ENCODE measurements around the gene HGFAC. TPM values are rescaled to one million over a fixed set of nuclear protein-coding genes. Genes with fewer than 3 reads are reported as not detected.
"Not testable (repeated sequence)": the region's sequence is repeated elsewhere in the genome, so short reads cannot be mapped to it uniquely, and the experiment has no call there.

HGFAC gene
- total RNA-seq, 1 donor: not detected

DNA sequence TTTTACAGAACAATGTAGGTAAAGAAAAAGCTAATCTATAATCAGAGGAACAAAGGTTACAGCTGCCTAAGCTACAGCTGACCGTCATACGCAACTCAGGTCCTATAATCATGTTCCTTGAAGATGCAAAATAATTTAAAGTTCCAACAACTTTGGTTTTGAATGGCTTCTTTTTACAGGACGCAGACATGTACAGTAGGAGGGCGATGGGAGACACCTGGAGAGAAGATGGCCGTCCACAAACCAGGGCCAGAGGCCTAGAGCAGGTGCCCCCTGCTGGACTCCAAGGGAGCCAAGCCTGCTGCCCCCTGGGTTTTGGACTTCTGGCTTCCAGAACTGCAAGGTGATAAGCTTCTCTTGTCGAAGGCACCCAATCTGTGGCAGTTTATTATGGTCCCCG, 10.6 kb downstream of the HGFAC start:
- H3K4me3 ChIP-seq (ENCODE audit: low read depth, low read length): no peak overlapping the region
- TF ChIP-seq, protein P1, sequence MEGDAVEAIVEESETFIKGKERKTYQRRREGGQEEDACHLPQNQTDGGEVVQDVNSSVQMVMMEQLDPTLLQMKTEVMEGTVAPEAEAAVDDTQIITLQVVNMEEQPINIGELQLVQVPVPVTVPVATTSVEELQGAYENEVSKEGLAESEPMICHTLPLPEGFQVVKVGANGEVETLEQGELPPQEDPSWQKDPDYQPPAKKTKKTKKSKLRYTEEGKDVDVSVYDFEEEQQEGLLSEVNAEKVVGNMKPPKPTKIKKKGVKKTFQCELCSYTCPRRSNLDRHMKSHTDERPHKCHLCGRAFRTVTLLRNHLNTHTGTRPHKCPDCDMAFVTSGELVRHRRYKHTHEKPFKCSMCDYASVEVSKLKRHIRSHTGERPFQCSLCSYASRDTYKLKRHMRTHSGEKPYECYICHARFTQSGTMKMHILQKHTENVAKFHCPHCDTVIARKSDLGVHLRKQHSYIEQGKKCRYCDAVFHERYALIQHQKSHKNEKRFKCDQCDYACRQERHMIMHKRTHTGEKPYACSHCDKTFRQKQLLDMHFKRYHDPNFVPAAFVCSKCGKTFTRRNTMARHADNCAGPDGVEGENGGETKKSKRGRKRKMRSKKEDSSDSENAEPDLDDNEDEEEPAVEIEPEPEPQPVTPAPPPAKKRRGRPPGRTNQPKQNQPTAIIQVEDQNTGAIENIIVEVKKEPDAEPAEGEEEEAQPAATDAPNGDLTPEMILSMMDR (IDR thresholded peaks at IDR 0.05; ENCODE audit: insufficient read depth, low read length): peak; percentile 25
- DNase-seq (ENCODE audit: low read depth): no peak

DNA sequence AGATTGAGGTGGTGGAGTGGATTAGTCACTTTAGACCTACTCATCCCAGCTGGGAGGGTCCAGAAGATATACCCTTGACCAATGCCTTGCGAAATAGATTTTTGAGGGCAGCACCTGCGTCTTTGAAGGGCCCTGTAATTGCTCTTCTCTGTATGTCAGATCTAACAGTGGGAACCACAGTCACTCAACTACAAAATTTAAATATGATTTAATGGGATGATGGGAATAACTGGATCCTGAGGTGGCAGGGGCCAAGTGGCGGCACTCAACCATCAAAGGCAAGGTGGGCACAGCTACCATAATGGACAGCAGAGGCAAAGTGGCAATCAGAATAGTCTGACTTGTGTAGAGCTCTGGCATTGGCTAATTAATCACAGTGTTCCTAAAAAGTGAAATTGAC, 13.8 kb downstream of the HGFAC start:
- not testable (repeated sequence) for DNase-seq (ENCODE audit: low read depth)

DNA sequence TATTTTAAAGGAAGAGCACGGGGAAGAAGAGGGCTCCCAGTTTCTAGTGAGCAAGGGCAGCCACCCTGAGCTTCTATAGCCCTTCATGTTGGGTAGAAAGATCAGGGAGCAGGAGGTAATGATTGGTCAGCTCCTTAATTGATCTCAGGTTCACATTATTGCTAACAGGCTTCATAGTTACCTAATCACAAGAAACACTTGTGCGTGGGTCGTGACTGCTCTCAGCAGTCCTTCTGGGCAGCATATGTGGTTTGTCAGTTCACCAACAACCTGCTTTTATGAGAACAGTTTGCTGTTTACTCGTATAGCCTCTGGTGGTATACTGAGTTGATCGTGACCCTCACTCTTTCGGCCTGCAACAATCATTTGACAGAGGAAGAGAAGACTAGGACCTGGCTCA, 16.6 kb downstream of the HGFAC start:
- no peak for DNase-seq (ENCODE audit: low read depth)

More for the DNA sequence above, 13.8 kb downstream of the HGFAC start:
- not testable (repeated sequence) for H3K4me3 ChIP-seq (ENCODE audit: low read depth, low read length)

DNA sequence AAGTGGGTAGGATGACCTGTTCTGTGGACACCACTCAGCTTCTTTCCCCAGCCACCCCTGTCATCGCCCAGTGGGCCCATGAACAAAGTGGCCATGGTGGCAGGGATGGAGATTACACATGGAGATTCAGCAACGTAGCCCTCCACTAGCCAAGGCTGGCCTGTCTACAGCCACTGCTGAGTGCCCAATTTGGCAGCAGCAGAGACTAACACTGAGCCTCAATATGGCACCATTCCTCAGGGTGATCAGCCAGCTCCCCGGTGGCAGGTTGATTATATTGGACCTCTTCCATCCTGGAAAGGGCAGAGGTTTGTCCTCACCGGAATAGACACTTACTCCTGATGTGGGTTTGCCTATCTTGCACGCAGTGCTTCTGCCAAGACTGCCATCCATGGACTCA, 17.4 kb downstream of the HGFAC start:
- not testable (repeated sequence) for DNase-seq (ENCODE audit: low read depth)

More for the DNA sequence above, 16.6 kb downstream of the HGFAC start:
- TF ChIP-seq, protein P1 (IDR thresholded peaks at IDR 0.05; ENCODE audit: insufficient read depth, low read length): no peak
- H3K4me3 ChIP-seq (ENCODE audit: low read depth, low read length): no peak overlapping the region

DNA sequence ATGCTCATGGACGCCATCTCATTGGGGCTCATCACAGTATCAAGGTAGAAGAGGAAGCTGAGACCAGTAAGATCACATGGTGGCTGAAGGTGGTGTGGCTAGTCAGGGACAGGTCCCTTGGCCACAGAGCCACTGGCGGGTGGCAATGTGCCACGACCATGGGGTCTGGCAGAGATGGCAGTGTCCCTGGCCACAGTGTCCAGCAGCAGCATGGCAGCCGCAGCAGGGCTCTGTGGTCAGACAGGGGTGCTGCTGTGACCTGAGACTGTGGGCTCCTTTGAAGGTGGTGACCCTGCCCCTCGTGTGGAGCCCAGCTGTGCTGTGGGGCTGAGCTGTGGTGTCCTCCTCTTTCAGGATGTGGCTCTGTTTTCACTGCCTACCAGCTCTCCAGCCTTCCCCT, 19.2 kb downstream of the HGFAC start:
- H3K4me3 ChIP-seq (ENCODE audit: low read depth, low read length): no peak overlapping the region
- TF ChIP-seq, protein P1 (IDR thresholded peaks at IDR 0.05; ENCODE audit: insufficient read depth, low read length): no peak
- DNase-seq (ENCODE audit: low read depth): no peak

More for the DNA sequence above, 17.4 kb downstream of the HGFAC start:
- not testable (repeated sequence) for H3K4me3 ChIP-seq (ENCODE audit: low read depth, low read length)

DNA sequence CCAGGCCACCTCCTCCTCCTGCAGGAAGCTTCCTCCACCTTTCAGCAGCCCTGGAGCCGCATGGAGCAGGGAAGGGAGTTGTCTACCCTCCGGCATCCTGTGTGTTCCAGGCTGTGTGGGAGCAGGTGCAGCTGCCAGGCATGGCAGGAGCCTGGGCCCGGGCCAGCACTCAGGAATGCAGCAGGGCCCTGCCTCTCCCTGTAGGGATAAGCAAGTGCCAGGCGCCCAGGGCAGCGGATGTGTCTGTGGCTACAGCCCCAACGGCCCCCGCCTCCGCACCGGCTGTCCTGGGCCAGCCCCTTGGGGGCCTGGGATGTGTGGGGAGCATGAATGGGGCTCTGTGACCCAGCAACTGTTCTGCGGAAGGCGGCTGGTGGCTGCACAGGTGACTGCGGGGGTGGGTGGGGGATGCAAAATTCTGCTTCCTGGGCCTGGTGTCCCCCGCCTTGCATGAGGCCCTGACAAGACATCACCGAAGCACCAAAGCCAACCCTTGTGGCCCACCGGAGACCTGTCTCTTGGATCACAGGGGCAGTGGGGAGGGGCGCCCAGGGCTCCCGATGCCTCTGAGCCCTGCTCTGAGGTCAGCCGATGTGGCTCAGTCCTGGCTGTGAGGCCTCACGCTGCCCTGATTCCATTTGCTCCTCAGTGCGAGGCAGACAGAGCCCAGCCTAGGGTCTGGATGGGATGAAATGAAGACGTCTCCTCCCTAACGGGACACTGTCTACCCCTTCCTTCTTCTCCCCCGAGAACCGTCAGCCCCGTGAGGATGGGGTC, 19.9 kb downstream of the HGFAC start:
- TF ChIP-seq, protein P1 (IDR thresholded peaks at IDR 0.05; ENCODE audit: insufficient read depth, low read length): no peak
- DNase-seq (ENCODE audit: low read depth): no peak
- no peak overlapping the region for H3K4me3 ChIP-seq (ENCODE audit: low read depth, low read length)

DNA sequence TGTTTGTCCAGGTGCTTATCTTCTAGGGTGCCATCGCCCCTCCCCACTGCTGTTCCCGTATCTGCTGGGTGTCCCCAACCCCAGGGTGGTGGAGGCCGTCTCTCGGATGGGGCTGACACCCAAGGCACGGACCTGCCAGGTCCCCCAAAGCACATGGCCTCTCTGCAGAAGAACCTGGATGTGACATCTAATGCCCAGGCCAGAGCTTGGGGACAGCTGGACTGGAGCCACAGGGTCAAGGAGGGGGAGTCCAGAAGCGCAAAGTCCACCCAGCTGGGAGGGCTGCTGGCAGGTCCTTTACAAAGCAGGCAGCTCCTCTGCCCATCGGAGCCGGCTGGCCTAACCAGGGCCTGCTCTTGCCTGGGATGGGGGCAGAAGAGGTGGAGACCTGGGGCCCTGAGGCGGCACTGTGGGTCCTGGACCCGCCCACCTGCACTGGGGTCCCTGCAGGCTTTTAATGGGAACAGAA, 20.6 kb downstream of the HGFAC start:
- H3K4me3 ChIP-seq (ENCODE audit: low read depth, low read length): no peak overlapping the region
- DNase-seq (ENCODE audit: low read depth): no peak
- TF ChIP-seq, protein P1 (IDR thresholded peaks at IDR 0.05; ENCODE audit: insufficient read depth, low read length): no peak

Measured in fibroblast of the aortic adventitia (primary cell).